DOHH2 (cell line): ENCODE data around the gene CARD10.

Experiments
- H3F3A ChIP-seq: fragments of 200-600 bp; sonication (generic), shearing (Covaris generic); 2 replicates; pipeline ENCODE4 v1.6.0; 2016; ENCODE audit warnings: antibody characterized with exemption, mild to moderate bottlenecking; ENCODE audit not compliant: control insufficient read depth, insufficient read depth
- H3K27ac ChIP-seq: fragments of 200-600 bp; sonication (generic); 2 replicates; pipeline ENCODE4 v1.5.1; 2014; ENCODE audit warnings: low read depth, mild to moderate bottlenecking, low read length, moderate library complexity
- H3K27me3 ChIP-seq: fragments of 200-600 bp; sonication (generic); 2 replicates; pipeline ENCODE4 v1.6.1; 2014; ENCODE audit warnings: mild to moderate bottlenecking, low read length, mixed read lengths; ENCODE audit not compliant: control insufficient read depth
- H3K36me3 ChIP-seq: fragments of 200-600 bp; sonication (generic); 2 replicates; pipeline ENCODE4 v1.6.1; 2014; ENCODE audit warnings: mild to moderate bottlenecking, low read length, moderate library complexity, mixed read lengths; ENCODE audit not compliant: control insufficient read depth
- H3K4me1 ChIP-seq: fragments of 200-600 bp; sonication (generic); 2 replicates; pipeline ENCODE4 v1.6.1; 2014; ENCODE audit warnings: mild to moderate bottlenecking, low read length, mixed read lengths; ENCODE audit not compliant: control insufficient read depth
- H3K4me2 ChIP-seq: fragments of 200-600 bp; sonication (generic); 2 replicates; pipeline ENCODE4 v1.6.0; 2014; ENCODE audit warnings: mild to moderate bottlenecking, low read length, moderate library complexity
- H3K4me3 ChIP-seq: fragments of 200-600 bp; sonication (generic); 2 replicates; pipeline ENCODE4 v1.5.1; 2014; ENCODE audit warnings: mild to moderate bottlenecking, low read length, mixed read lengths
- H3K79me2 ChIP-seq: fragments of 200-600 bp; sonication (generic); 2 replicates; pipeline ENCODE4 v1.6.1; 2014; ENCODE audit warnings: mild to moderate bottlenecking, low read length, mixed read lengths; ENCODE audit not compliant: control insufficient read depth
- H3K9me2 ChIP-seq: fragments of 200-600 bp; sonication (generic); replicated peaks from 2 replicates; pipeline ENCODE4 v1.6.1; 2014; ENCODE audit warnings: mild to moderate bottlenecking, low read length, mixed read lengths; ENCODE audit not compliant: control insufficient read depth
- H3K9me3 ChIP-seq: fragments of 200-600 bp; sonication (generic); 2 replicates; pipeline ENCODE4 v1.6.1; 2014; ENCODE audit warnings: antibody characterized with exemption, low read length, mixed read lengths; ENCODE audit not compliant: control insufficient read depth, insufficient read depth
- H4K20me1 ChIP-seq: fragments of 200-600 bp; sonication (generic); 2 replicates; pipeline ENCODE4 v1.6.0; 2014; ENCODE audit warnings: low read depth, mild to moderate bottlenecking, antibody characterized with exemption, low read length, moderate library complexity; ENCODE audit not compliant: control insufficient read depth, insufficient read depth
- CTCF ChIP-seq: fragments of 200-600 bp; sonication (generic); IDR thresholded peaks from one replicate; pipeline ENCODE4 v1.5.1; 2014; ENCODE audit warnings: antibody characterized with exemption, mild to moderate bottlenecking, low read depth, low read length; ENCODE audit not compliant: poor library complexity, severe bottlenecking
- EZH2phosphoT487 ChIP-seq: fragments of 200-600 bp; sonication (generic); IDR thresholded peaks from 2 replicates; pipeline ENCODE4 v1.6.1; 2017; ENCODE audit warnings: borderline replicate concordance, mild to moderate bottlenecking, antibody characterized with exemption, low read length, moderate library complexity, mixed read lengths

The CARD10 gene

DNA sequence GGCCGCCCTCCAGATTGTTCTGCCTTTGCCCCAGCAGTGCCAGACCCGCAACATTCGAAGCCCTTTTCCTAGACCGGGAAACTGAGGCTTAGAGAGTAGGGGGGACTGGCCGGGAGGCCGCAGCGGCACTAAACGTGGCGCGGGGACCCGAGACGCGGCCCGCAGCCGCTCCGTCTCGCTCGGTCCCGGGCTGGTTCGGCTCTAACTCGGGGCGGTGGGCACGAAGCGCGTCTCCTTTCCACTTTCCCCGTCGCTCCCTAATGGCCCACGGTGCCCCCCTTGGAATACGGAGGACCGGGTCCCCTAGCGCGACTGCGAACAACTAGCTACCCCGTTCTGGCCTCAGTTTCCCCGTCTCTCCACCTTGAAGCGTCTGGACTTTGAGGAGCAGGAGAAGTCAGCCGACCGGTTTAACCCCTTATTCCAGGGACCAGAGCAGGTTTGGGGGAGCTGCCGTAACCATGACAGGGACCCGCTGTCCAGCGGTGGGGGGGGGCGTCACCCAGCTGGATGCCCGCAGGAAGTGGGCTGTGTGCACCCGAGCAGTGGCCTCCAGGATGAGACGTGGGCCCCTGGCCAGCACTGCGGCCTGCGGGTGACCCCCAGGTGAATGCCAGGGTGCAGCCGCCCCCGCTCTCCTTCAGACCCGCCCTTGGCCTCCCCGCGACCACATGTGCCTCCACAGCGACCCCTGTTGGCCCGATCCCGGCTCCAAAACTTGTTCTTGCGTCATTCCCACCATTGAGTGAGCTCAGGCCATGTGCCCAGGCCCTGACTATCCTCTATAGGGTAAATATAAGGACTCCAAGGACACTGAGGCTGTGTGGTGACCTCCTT lies 42.2 kb upstream of the CARD10 start:
- H3K36me3 ChIP-seq, result no peaks in the 10 kb centered on the region
- H3K4me3 ChIP-seq, result no peak overlapping the region
- no peaks in the 10 kb centered on the region for H3F3A ChIP-seq
- no peaks in the 10 kb centered on the region for H3K9me3 ChIP-seq
- TF ChIP-seq CTCF (peak; percentile 75), EZH2phosphoT487 (no peak)
- H4K20me1 ChIP-seq, result no peaks in the 10 kb centered on the region
- no peaks in the 10 kb centered on the region for H3K4me1 ChIP-seq
- peaks cover 41% of the 10 kb centered on the region for H3K27me3 ChIP-seq
- no peak overlapping the region for H3K4me2 ChIP-seq
- no peaks in the 10 kb centered on the region for H3K9me2 ChIP-seq
- no peak overlapping the region for H3K27ac ChIP-seq
- H3K79me2 ChIP-seq, result no peaks in the 10 kb centered on the region

- Histone ChIP-seq H3K36me3 (no peaks in the 10 kb centered on the region), H3K9me3 (no peaks in the 10 kb centered on the region), H3K4me1 (no peaks in the 10 kb centered on the region), H3F3A (no peaks in the 10 kb centered on the region), H3K27ac (no peak overlapping the region), H3K4me3 (no peak overlapping the region), H4K20me1 (no peaks in the 10 kb centered on the region), H3K27me3 (peaks cover 34% of the 10 kb centered on the region), H3K9me2 (no peaks in the 10 kb centered on the region), H3K79me2 (no peaks in the 10 kb centered on the region), H3K4me2 (no peak overlapping the region)
- peak; percentile 55; the same call in 1 of the 2 replicates for TF ChIP-seq EZH2phosphoT487
- TF ChIP-seq CTCF, result no peak
Observed at GRCh38 chr22:37560608-37561211, 41.5 kb upstream of the CARD10 start.

GRCh38 chr22:37559901-37560607 lies 40.8 kb upstream of the CARD10 start, which contains the start of gene CDC42EP1:
Gene CDC42EP1, plus strand, starts transcription at chr22:37560480. Its CDS starts 5,870 bp downstream, at chr22:37566350.
- H3K9me2 ChIP-seq, result no peaks in the 10 kb centered on the region
- no peaks in the 10 kb centered on the region for H3K79me2 ChIP-seq
- no peak within 1 kb of the TSS for H3K4me2 ChIP-seq
- TF ChIP-seq EZH2phosphoT487 (no peak), CTCF (no peak)
- no peak within 1 kb of the TSS for H3K27ac ChIP-seq
- H3K4me1 ChIP-seq, result no peaks in the 10 kb centered on the region
- H3K36me3 ChIP-seq, result no peaks in the 10 kb centered on the region
- H3K4me3 ChIP-seq, result no peak within 1 kb of the TSS
- H3K9me3 ChIP-seq, result no peaks in the 10 kb centered on the region
- no peaks in the 10 kb centered on the region for H4K20me1 ChIP-seq
- no peaks in the 10 kb centered on the region for H3F3A ChIP-seq
- peaks cover 34% of the 10 kb centered on the region for H3K27me3 ChIP-seq
